Dermis lymphatic vessel endothelial cell (primary cell): ENCODE data around the gene GPR65. TPM values are rescaled to one million over a fixed set of nuclear protein-coding genes. Genes with fewer than 3 reads are reported as not detected.

Experiments
- total RNA-seq: library from RNA; depleted of rRNA; stranded (reverse); fragments of >200 nt; gene quantifications from 2 replicates; pipeline ENCODE4 v1.2.1, GENCODE V29; 2014

Gene GPR65
- total RNA-seq: 0.09 and 0.11 TPM in 2 replicates

DNA sequence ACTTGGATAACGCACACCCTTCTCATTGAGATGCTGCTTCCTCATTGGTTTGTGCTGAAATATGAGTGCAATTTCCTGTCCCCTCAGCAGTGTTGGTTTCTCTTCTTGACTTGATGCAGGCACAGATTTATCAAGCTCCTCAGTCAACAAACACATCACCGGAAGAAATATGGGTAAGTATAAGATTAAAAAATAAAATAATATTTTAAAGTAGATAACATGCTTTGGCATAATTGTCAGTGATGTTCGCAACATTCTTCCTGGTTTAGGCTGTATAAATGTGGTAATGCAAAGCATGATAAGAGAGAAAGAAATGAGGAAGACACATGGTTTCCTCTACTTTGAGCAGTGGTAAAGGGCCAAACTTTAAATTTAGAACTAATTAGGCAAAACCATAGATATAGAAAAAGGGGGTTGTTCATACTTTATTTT, at the start of gene GPR65:
GPR65 (plus strand) TSS at position 86 of the 432 bp plus-strand sequence. CDS start 5,713 bp downstream, outside the sequence.

DNA sequence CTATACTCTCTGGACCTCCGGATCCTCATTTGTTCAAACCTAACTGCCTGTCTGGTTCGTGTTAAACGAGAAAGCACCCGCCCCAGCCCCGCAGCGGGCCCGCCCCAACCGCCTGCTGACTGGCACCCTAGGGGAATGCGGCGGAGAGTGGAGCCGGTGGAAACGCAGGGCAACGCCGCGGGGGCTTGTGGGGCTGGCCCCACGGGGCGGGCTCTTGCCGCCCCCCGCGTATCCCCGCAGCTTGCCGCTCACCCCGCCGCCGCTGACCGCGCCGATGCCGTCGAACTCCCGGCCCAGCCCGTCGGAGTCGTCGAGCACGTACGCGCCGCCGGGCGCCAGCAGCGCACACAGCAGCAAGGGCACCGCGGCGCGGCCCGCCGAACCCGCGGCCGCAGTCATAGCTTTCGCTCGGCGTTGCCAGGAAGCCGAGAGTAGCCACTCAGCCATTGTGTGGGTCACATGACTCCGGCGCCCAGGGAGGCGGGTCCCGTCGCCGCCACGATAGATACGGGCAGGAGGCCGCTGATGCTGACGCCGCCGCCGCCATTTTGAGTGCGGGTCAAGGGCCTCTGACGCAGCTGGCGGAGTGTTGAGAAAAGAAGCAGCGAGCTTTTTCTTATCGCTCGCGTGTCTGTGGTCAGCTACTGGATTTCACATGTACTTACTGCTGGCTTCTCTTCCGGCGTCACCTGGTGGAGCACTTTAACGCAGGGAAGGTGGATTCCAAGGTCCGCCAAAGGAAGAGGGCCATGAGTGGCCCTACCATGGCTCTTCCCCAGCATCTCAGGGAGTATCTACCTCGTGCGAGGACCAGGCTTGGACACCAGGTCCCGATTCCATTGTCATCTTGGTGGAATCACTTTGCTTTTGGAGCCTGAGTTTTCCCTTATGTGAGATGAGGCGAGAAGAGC, 12.0 kb upstream of the GPR65 start, which contains the start of gene GALC:
GALC (minus strand) TSS at position 465 of the 911 bp plus-strand sequence; CDS start at position 447, 18 bp downstream.

Other genes starting within 250 kb of the GPR65 start
- gene GALC, start 12.0 kb upstream of the GPR65 start, total RNA-seq: 15.9 and 18.1 TPM in 2 replicates